ENCODE data around the gene ATP2A3. TPM values are rescaled to one million over a fixed set of nuclear protein-coding genes. Genes with fewer than 3 reads are reported as not detected.

ATP2A3 gene
- total and polyA plus RNA-seq, 2 donors (not counting 3 experiments of a cell fraction or from before 2014, with no cell fraction given), result 0.37 to 0.55 TPM

DNA sequence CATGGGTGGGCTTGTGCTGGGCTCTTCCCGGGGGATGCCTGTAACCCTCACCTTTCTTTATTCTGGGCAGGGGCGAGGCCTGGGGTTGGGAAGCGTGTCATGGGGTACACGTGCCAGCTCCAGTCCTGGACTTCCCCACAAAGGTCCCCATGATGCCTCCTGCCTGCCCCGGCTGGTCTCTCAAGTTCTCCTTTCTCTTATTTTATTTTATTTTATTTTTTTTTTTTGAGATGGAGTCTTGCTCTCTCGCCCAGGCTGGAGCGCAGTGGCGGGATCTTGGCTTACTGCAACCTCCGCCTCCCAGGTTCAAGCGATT, 8.6 kb downstream of the ATP2A3 start:
- no peak for DNase-seq (ENCODE audit: low read depth, low spot score)
- Histone ChIP-seq H4K20me1 (replicated peaks; ENCODE audit: control insufficient read depth, extremely low read depth, insufficient read depth, low read length) (no peaks in the 10 kb centered on the region), H3K27me3 (ENCODE audit: control insufficient read depth in 2 of 2, insufficient read depth in 2 of 2, low read length in 2 of 2) (no peaks in the 10 kb centered on the region), H2AFZ (ENCODE audit: low read depth, low read length) (no peak overlapping the region), H3K79me2 (ENCODE audit: control insufficient read depth, insufficient read depth, low read length) (no peaks in the 10 kb centered on the region), H3K36me3 (ENCODE audit: control insufficient read depth in 2 of 2, extremely low read depth in 1 of 2, insufficient read depth in 2 of 2, low read length in 2 of 2) (no peaks in the 10 kb centered on the region), H3K9me1 (replicated peaks; ENCODE audit: control insufficient read depth, extremely low read depth, insufficient read depth, low read length) (no peaks in the 10 kb centered on the region), H3K4me2 (ENCODE audit: insufficient read depth, low read length) (no peak overlapping the region), H3K4me3 (replicated peaks in 1 of 3; ENCODE audit: insufficient read depth in 1 of 3, low read depth in 1 of 3, low read length in 3 of 3) (no peak overlapping the region), H3K4me1 (ENCODE audit: control insufficient read depth, extremely low read depth, insufficient read depth, low read length) (peaks cover 5% of the 10 kb centered on the region), H3K9me3 (replicated peaks; ENCODE audit: control insufficient read depth, insufficient read depth, low read length) (no peaks in the 10 kb centered on the region), H3K9ac (replicated peaks; ENCODE audit: extremely low read depth, insufficient read depth, low read length) (no peak overlapping the region), H3K27ac (ENCODE audit: insufficient read depth, low read depth, low read length) (no peak overlapping the region)
- ChIA-PET CTCF (interaction anchor here (1.2 kb wide), 1 partner anchor 21 kb away, joined by 3 read pairs; no protein-coding TSS in a partner anchor), POLR2A (no interaction called here)
- BruUV-seq (replicated peaks), result no TSS peak
- TF ChIP-seq JUN (IDR thresholded peaks at IDR 0.05; ENCODE audit: borderline replicate concordance, insufficient read depth, insufficient read length, low read depth), result no peak
- TF ChIP-seq, protein P1, sequence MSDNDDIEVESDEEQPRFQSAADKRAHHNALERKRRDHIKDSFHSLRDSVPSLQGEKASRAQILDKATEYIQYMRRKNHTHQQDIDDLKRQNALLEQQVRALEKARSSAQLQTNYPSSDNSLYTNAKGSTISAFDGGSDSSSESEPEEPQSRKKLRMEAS (IDR thresholded peaks at IDR 0.05; ENCODE audit: insufficient read depth, insufficient read length), result no peak
- TF ChIP-seq MYC (IDR thresholded peaks at IDR 0.05; ENCODE audit: low read depth, low read length), result no peak
- TF ChIP-seq, protein P2, sequence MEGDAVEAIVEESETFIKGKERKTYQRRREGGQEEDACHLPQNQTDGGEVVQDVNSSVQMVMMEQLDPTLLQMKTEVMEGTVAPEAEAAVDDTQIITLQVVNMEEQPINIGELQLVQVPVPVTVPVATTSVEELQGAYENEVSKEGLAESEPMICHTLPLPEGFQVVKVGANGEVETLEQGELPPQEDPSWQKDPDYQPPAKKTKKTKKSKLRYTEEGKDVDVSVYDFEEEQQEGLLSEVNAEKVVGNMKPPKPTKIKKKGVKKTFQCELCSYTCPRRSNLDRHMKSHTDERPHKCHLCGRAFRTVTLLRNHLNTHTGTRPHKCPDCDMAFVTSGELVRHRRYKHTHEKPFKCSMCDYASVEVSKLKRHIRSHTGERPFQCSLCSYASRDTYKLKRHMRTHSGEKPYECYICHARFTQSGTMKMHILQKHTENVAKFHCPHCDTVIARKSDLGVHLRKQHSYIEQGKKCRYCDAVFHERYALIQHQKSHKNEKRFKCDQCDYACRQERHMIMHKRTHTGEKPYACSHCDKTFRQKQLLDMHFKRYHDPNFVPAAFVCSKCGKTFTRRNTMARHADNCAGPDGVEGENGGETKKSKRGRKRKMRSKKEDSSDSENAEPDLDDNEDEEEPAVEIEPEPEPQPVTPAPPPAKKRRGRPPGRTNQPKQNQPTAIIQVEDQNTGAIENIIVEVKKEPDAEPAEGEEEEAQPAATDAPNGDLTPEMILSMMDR (IDR thresholded peaks at IDR 0.05; ENCODE audit: extremely low read depth in 1 of 2, insufficient read depth in 1 of 2, low read depth in 1 of 2, low read length in 2 of 2), result no peak
- TF ChIP-seq FOS (IDR thresholded peaks at IDR 0.05; ENCODE audit: borderline replicate concordance, insufficient read depth, low read length), result no peak
- no peak for TF ChIP-seq POLR2A (IDR thresholded peaks at IDR 0.05; ENCODE audit: low read depth, low read length)
- TF ChIP-seq GATA2 (IDR thresholded peaks at IDR 0.05; ENCODE audit: insufficient read depth, insufficient read length, low read depth, low read length), result no peak
- no peak for TF ChIP-seq EZH2 (IDR thresholded peaks at IDR 0.05; ENCODE audit: borderline replicate concordance, low read depth, low read length, severe bottlenecking)
- TF ChIP-seq POLR2AphosphoS5 (IDR thresholded peaks at IDR 0.05; ENCODE audit: insufficient read depth, low read depth, low read length), result no peak
- intact Hi-C loops (cut with micrococcal nuclease) (no loop called here), dilution Hi-C loops (cut with MboI; ENCODE audit: extremely low pct_ligation_motif_present, low sequenced_read_pairs) (no loop called here)
- no peak for FAIRE-seq
